Inflammatory macrophage (primary cell): ENCODE measurements around the gene SLC35A3.

ENCODE experiments used
- DNase-seq, 2 donors: peaks; one replicate each; pipeline ENCODE4 v3.0.0-alpha.2; 2020 to 2022

The SLC35A3 gene

DNA sequence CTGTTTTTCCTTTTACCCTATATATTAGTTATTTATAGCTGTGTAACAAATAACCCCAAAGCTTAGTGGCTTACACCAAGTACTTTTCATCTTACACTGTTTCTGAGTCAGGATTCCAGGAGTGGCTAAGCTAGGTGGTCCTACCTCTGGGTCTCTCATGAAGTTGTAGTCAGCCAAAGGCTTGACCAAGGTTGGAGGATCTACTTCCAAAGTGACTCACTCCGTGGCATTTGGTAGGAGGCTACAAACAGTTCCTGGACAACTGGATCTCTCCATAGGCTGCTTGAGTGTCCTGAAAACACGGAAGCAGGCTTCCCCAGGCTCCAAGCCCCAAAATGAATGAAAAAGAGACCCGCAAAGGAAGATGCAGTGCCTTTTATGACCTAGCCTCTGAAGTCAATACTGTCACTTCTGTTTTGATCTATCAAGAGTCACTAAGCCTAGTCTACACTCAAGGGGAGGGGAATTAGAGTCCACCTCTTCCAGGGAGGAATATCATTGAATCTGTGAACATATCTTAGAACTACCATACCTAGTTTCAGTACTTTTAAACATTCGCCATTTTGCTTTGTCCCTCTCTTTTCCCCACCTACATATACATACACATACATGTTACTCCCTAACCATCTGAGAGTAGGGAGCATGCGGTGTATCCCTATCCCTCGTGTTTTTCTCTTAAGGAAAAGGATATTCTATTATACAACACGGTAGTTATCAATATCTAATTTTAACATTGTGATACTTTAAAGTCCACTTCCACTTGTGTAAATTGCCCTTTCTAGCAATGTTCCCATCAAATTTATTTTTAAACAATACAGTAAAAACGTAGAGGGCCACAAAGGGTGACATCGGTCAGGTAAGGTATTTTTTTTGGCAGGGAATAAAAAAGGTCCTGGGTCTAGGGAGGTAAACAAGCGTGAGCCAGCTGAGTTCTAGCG is 67.2 kb downstream of the SLC35A3 start:
- peak in 1 of 2 donors; percentile 0 for DNase-seq

DNA sequence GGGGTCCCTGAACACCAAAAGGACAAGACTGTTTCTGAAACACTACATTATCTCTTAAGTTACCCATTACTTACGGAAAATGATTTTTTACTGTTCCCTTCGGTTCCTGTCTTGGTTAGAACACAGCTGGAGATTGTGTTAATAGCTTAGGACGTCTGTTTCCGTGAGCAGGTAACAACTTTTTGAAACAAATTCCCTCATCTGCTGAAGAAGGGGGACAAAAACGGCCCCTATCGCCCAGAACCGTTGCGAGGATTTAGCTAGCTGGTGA is 67.8 kb downstream of the SLC35A3 start:
- no peak for DNase-seq

DNA sequence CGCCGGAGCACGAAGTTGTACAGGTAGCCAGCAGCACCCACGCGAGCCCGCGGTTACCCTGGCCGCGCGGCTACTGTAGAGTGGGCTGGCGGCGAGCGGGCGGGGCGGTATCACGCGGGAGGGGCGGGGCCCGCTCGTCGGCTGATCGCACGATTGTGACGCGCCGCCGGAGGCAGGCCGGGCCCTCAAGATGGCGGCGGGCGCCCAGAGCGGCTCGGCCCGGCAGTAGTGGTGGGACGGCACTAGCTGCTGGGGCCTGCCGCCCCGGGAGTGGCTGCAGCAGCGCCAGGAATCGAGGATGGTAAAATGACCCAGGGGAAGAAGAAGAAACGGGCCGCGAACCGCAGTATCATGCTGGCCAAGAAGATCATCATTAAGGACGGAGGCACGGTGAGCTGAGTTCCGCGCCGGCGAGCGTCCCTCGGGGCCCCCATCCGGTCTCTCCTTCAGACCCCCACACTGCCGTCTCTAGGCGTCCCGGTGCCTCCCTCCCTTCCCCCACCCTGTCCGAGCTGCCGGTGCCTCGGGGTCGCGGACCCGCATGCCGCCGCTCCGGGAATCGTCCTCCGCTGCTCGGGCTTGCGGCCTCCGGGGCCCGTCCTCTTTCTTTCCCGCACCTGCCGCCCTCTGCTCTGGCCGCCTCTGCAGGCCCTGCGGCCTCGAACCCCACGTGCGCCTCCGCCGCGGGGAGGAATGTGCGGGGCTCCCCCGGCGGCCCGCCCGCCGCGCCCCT is 68.3 kb downstream of the SLC35A3 start:
- DNase-seq: peak; percentile 84 to 92

DNA sequence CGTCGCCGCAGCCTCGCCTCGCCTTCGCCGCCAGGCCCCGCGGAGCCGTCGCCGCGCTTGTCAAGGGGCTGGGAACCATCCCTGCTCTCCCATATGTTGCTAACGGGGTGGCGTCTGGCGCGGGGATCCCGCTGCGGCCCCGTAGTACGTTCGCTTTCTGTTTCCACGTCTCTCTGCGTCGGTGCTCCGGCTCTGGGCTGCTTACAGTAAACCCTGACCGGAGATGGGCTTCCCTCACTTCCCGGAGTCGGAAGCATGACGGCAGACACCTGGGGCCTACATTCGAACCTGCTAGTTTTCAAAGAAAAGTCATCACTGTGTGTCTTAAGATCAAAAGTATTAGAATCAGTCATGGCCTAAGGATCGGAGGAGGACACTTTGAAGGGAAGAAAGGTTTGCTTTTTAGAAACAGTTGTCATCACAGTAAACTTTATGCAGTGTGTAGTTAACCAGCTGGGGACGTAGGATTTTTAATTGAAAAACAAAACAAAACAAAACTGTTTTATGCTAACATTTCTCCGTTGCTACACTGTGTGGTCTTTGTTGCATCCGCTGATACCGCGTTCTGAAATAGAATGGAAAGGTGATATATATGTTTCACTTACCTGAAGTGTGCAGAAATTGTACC is 69.0 kb downstream of the SLC35A3 start:
- DNase-seq: peak; percentile 48 to 70

DNA sequence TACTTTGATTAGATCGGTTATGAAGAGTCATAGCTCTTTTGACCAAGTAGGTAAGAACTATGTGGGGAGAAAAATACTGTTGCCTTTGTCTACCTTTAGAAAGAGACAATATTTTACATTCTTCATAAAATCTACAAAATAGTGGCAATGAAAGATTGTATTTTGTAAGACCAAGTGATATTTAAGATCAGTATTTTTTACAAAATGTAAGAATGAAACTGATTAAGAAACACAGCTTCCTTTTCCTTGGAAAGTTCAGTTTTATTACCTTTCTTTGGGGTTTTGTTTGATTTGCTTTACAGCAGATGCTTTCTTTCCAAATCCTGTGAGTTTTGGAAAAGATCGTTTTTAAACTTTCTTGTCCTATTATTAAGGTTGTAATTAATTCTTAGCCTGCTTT is 69.8 kb downstream of the SLC35A3 start:
- peak in 1 of 2 donors; percentile 44 for DNase-seq

DNA sequence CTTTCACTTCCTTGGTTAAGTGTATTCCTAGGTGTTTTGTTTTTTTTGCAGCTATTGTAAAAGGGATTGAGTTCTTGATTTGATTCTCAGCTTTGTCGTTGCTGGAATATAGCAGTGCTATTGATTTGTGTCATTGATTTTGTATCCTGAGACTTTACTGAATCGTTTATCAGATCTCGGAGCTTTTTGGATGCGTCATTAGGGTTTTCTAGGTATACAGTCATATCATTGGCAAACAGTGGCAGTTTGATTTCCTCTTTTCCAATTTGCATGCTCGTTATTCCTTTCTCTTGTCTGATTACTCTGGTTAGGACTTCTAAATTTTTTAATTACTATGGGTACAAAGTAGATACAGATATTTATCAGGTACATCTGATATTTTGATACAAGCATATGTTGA is 75.4 kb downstream of the SLC35A3 start:
- DNase-seq: no peak

DNA sequence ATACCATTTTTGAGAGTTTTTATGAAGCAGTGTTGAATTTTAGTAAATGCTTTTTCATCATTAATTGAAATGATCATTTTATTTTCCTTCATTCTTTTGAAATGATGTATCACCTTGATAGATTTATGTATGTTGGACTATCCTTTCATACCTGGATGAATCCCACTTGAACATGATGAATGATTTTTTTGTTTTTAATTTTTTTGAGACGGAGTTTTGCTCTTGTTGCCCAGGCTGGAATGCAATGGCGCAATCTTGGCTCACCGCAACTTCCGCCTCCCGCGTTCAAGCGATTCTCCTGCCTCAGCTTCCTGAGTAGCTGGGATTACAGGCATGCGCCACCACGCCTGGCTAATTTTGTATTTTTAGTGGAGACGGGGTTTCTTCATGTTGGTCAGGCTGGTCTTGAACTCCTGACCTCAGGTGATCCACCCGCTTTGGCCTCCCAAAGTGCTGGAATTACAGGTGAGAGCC is 77.5 kb downstream of the SLC35A3 start:
- peak in 1 of 2 donors; percentile 43 for DNase-seq

DNA sequence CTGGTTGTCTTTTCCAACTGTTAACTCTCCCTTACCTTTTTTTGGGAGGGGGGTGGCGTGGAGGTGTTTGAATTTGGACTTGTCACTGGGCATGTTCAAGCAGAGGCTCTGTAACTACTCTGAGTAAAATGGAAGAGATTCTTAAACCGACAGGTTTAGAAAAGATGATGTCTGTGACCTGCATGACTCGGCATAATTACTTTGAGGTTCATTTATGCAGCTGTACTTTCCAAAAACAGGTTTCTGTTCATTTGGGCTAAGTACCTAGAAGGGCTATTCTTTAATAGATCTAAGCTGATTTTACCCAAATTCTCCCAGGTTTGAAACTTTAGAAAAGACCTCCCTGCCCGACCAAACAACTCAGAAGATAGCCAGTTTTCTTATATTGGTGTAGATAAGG is 80.3 kb downstream of the SLC35A3 start:
- no peak for DNase-seq

DNA sequence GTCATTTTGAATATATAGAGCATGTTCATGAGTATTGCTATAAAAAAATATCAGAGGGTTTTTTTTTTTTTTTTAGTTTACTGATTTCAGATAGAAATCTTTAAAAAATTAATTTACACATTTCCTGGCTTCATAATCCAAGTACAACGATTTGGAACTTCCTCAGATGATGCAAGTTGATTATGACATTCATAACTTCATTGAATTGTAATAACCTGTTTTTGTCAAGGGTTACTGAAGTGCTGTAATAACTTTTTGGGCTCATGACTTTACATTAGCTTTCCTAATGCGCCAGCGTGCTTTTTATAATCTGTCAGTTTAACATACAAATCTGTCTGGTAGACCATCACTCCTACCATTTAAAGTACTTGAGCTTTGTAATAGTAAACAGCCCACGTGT is 81.6 kb downstream of the SLC35A3 start:
- DNase-seq: peak; percentile 46 to 87

DNA sequence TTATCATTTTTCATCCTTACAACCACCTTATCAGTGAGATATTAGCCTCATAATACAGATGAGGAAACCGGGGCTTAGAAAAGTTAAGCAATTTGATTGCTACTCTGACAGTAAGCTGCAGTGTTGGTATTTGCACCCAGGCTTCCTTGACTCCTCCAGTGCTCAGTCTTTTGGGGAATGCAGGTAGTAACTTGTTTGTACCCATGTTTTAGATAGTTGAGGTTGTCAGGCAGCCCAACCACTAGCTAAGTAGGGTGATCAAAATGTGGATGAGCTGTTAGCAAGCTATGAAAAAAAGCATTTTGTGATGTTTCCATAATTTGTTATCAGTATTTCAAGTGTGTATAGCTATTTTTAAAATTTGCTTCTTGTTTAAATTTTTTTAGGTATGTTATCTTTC is 82.1 kb downstream of the SLC35A3 start:
- DNase-seq: no peak

DNA sequence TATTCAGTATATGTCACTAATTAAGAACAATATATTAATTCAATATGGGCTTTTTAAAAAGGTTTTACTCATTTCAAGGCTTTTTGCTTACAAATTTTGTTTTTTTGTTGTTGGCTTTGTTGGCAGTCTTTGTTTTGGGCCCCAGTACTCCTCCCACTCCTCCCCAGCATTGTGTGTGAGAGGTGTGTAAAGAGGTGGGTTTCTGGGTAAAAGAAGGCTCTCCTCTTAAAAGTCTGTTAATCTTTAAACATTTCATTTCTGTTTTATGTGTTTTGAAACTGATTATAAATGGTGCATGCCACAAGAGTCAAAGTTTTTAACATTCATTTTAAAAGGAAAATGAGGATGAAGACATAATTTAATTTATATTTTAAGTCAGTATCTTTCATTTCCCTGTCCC is 83.3 kb downstream of the SLC35A3 start:
- no peak for DNase-seq

DNA sequence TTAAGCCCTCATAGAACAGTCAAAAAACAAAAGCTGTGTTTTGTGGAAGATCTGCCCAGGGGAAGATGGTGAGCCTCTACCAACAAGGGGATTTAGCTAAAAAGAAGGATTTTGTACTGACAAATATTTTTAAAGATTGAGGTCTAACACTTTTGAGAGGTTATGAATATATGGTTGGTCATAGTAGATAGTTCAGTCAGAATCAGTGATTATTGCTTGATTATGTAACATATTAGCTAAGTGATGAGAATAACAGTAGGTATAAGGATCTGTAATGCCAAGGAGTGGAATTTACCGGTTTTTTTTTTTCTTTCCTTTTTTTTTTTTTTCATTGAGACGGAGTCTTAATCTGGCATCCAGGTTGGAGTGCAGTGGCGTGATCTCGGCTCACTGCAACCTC is 83.9 kb downstream of the SLC35A3 start:
- no peak for DNase-seq

DNA sequence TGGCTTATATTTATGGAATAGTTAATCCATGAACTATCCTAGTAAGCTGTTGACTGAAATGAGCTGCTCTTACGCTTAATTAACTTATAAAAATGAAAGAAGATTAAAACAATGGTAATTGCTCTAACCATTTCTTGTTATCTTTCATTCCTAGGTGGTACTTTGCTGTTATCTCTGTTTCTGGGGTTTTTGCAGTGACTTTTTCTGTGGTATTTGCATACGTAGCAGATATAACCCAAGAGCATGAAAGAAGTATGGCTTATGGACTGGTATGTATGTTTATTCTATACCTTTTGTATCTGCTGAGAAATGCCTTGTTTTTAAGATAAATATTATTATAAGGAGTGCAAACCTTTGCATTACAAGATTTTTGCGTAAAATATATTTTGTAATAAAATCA is 91.9 kb downstream of the SLC35A3 start:
- no peak for DNase-seq

DNA sequence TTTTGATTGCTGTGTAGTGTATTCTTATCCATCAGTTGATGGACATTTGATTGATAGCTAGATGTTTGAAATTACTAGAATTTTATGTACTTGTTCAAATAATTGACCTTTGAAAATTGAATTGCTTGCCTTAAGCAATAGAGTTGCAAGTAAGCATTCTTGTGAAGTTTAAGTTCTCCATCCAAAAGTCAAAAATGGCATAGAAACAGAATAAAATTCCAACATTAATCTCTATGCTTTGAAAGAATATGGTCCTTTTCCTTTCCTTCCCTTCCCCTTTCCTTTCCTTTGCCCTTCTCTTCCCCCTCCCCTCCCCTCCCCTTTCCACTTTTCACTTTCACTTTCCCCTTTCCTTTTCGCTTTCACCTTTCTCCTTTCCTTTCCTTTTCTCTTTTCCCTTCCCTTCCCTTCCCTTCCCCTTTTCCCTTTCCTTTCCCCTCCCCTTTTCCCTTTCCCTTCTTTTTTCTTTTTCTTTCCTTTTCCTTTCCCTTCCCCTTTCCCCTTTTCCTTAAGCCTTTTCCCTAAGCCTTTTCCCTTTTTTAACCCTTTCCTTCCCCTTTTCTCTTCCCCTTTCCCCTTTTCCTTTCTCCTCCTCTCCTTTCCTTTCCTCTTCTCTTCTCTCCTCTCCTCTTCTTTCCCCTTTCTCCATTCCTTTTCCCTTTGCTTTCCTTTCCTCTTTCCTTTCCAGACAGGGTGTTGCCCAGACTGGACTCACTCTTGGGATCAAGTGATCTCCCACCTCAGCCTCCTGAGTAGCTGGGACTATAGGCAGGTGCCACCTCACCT is 95.6 kb downstream of the SLC35A3 start:
- DNase-seq: no peak

DNA sequence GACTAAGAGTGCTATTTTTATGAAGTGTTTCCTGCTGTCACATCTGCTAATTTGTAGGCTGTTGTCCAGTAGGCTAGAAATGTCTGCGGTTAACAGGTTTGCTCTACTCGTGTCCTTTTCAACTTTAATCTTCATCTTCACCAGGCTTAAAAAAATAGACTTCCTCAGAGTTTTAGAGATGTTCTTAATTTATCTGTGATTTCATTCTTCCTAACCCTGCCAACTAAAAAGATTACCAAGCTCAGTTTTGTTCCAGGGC is 96.1 kb downstream of the SLC35A3 start:
- no peak for DNase-seq

DNA sequence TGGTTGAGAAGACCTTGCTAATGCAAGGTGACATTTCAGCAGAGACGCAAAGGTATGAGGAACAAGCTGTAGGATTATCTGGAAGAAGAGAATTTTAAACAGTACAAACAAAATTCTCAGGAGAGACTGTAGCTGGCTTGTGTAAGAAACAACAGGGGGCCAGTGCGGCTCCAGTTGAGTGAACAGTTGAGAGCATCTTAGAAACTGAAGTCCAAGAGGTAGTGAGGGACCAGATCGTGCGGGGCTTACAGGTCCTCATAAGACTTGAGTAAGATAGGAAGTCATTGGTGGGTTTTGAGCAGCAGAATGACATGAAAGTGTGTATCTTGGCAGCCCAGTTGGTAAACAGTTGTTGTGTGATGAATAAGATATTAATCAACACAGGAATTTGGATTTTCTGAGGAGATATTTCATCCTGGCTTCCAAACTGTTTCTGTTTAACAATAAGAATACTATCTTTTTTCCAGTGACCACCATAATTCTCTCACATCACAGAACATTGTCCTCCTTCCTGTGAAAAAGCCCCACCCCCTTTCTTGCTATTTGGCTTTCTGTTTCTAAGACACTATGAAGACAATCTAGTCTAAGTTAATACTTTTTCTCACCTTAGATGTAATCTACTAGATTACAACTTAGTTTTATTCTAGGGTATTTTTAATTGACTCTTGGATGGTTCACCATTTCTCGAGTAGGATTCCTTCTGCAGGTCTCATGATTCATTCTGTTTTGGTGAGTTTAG is 100.6 kb downstream of the SLC35A3 start:
- no peak for DNase-seq

DNA sequence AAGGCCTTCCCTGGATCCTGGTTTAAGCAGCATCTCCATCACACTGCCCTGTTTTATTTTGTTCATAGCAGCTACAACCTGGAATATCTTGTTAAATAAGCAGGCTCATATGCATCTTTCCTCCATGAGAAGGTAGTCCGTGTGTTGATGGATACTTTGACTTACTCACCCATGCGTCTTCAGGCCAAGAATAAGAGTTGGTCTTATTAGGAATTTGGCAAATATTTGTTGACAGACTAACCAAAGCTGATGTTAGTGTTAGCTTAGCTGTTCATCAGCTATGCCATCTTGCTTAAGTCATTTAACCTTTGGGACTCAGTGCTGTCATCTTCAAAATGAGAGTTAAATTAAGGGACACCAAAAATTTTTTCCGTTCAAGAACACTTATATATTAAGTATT is 103.7 kb downstream of the SLC35A3 start:
- no peak for DNase-seq

DNA sequence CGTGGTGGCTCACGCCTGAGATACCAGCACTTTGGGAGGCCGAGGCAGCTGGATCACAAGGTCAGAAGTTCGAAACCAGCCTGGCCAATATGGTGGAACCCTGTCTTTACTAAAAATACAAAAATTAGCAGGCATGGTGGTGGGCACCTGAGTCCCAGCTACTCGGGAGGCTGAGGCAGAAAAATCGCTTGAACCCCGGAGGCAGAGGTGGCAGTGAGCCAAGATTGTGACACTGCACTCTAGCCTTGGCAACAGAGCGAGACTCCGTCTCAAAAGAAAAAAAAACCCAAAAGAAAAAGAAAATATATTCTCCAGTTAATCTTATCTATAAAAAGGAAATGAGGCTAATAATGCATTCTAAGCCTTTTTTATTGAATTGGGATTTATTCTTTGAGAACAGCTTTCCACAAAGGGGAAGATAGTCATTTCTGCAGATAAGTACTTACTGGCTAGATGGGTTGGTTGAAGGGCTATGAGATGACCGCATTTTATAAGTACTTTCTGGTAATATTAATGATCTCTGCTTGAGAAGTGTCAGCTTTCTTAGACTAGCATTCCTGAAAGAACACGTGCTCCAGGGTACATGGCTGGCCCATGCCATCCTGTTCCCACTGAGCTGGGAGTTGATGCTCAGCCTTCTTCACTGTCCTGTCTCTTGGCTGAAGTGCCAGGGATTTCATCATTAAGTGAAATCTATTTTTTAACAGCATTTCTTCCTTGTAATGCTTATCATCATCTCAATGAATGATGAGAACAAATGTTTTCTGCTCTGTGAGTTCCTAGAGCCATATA is 105.0 kb downstream of the SLC35A3 start:
- DNase-seq: no peak

DNA sequence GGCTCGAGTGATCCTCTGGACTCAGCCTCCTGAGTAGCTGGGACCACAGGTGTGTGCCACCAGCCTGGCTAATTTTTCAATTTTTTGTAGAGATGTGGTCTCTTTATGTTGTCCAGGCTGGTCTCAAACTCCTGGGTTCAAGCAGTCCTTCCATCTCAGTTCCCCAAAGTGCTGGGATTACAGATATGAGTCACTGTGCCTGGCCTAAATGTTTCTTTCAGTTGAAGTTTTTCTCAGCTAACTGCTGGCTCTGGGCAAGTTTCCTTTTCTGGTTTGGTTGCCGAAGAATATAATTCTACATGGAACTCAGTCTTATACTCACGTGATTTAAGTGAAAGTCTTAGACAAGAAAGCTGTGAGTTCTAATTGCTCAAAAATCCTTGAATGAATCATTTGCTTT is 106.0 kb downstream of the SLC35A3 start:
- no peak for DNase-seq

DNA sequence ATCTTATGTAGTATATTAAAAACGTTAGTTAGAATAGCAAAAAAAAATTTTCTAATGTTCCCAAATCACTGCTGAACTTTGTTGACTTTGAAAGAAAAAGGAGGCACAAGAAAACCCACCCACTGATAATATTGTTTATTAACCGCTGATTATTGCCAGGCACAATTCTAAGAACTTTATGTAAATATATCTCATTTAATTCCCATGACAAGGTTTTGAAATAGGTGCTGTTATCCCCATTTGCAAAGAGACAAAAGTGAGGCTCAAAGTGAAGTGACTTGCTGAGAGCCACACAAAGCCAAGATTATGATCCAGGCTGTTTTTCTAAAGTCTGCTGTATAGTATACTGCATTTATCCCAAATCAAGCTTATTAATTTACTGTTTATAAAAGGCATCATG is 106.5 kb downstream of the SLC35A3 start:
- no peak for DNase-seq

DNA sequence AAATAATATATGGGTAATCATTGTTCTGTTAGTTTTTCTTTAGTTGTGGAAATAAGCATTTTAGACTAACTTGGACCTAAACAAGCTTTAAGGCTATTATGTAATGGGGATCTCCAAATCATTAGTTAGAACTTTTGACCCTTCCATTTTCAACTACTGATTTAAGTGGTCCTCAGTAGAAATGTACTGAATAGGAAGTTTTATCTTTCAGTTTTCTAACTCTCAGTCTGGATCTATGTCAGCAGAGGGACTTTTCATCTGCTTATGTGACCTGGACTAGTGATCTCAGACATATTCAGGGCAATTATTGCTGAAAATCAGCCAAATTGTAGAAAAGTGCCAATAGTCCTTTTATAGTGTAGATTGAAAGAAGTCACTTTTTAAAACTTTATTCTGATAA is 106.9 kb downstream of the SLC35A3 start:
- no peak for DNase-seq

DNA sequence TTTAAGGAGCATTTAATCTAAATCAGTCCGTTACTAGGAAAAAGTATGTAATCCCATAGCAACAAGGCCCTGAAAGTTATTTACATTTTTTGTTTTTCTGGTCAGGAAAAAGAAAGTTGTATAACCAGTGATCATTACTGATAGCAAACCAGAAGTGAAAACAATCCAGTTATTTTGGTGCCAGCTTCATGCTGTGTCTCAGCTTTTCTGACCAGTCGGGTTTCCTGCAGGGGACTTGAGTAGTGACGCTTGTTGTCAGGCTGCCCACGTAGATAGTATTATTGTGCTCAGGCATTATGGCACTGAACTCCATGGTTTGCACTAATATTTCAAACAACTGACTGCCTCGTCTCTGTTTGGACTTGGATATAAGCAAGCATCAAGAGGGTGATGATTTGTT is 107.7 kb downstream of the SLC35A3 start:
- DNase-seq: no peak
